B cell (primary cell): ENCODE data around the gene FOXN3. TPM values are rescaled to one million over a fixed set of nuclear protein-coding genes. Genes with fewer than 3 reads are reported as not detected.
A peak's percentile ranks its signal among the peaks of the same experiment; 100 is the strongest.

ENCODE experiments used
- ATAC-seq: fragments of 200-7000 bp; cut with Tn5 transposase; one replicate; pipeline ENCODE4 v1.10.0; 2021; ENCODE audit warnings: low read depth, mild to moderate bottlenecking, moderate number of reproducible peaks, moderate library complexity
- CTCF ChIA-PET: fragments of 350-600 bp; sonication (Branson Sonifier 250); formaldehyde crosslinking; loops from one replicate; lab custom pipeline; 2021; ENCODE audit warnings: antibody characterized with exemption, inconsistent platforms; lab: Charles Lee
- POLR2A ChIA-PET: fragments of 350-600 bp; sonication (Branson Sonifier 250); formaldehyde crosslinking; loops from one replicate; lab custom pipeline; 2021; ENCODE audit warnings: antibody characterized with exemption; lab: Charles Lee
- DNase-seq: peaks from one replicate; pipeline ENCODE4 v3.0.0; 2013
- H2AFZ ChIP-seq: 2 replicates; pipeline ENCODE4 v1.6.1; 2012; ENCODE audit warnings: mild to moderate bottlenecking, low read depth, low read length; ENCODE audit not compliant: insufficient read depth, poor library complexity, severe bottlenecking
- H3K27ac ChIP-seq, 2 donors: 1 replicate in 1 of 2; 2 replicates in 1 of 2; pipeline ENCODE4 v1.5.1; 2012 to 2013; ENCODE audit warnings: low read length in 2 of 2, mild to moderate bottlenecking in 2 of 2, moderate library complexity in 1 of 2
- H3K27me3 ChIP-seq, 4 experiments: fragments of 200-600 bp in 1 of 4; sonication (generic) in 1 of 4; replicated peaks in 1 of 4; 1 replicate in 2 of 4; 2 replicates in 2 of 4; pipeline versions ENCODE4 v1.6.1 to v1.7.0; 2013 to 2016; ENCODE audit warnings: low read length in 3 of 4, mild to moderate bottlenecking in 2 of 4, mixed read lengths in 1 of 4, moderate library complexity in 1 of 4; ENCODE audit not compliant: insufficient read depth in 4 of 4, control insufficient read depth in 3 of 4; ENCODE audit errors: control extremely low read depth in 1 of 4
- H3K36me3 ChIP-seq, 2 experiments: replicated peaks in 1 of 2; 1 replicate in 1 of 2; 2 replicates in 1 of 2; pipeline versions ENCODE4 v1.6.1 to v1.7.1; 2013; ENCODE audit warnings: low read length in 1 of 2; ENCODE audit not compliant: insufficient read depth in 2 of 2, control insufficient read depth in 1 of 2; ENCODE audit errors: control extremely low read depth in 1 of 2, extremely low read depth in 1 of 2
- H3K4me1 ChIP-seq, 2 donors: fragments of 200-600 bp in 1 of 2; sonication (generic) in 1 of 2; 1 replicate in 1 of 2; 2 replicates in 1 of 2; pipeline versions ENCODE4 v1.5.1 to v1.6.1; 2013 to 2017; ENCODE audit warnings: low read length in 2 of 2; ENCODE audit not compliant: control insufficient read depth in 2 of 2, insufficient read depth in 2 of 2
- H3K4me2 ChIP-seq: replicated peaks from 2 replicates; pipeline ENCODE3; 2012; ENCODE audit warnings: mild to moderate bottlenecking, low read depth, low read length; ENCODE audit not compliant: poor library complexity, severe bottlenecking
- H3K4me3 ChIP-seq, 5 experiments: fragments of 200-600 bp in 1 of 5; sonication (generic) in 1 of 5; 1 replicate in 3 of 5; 2 replicates in 2 of 5; pipeline versions ENCODE4 v1.5.1 to v1.7.0; 2011 to 2016; ENCODE audit warnings: low read length in 4 of 5, mild to moderate bottlenecking in 4 of 5, low read depth in 2 of 5, control low read depth in 1 of 5, moderate library complexity in 1 of 5; ENCODE audit not compliant: insufficient read depth in 1 of 5; ENCODE audit errors: control extremely low read depth in 1 of 5, extremely low read depth in 1 of 5
- H3K79me2 ChIP-seq: fragments of 200-600 bp; sonication (generic); one replicate; pipeline ENCODE4 v1.6.0; 2016; ENCODE audit warnings: low read length; ENCODE audit not compliant: control insufficient read depth, insufficient read depth
- H3K9ac ChIP-seq: fragments of 200-600 bp; sonication (generic); 2 replicates; pipeline ENCODE4 v1.6.1; 2017; ENCODE audit warnings: mild to moderate bottlenecking, low read length, moderate library complexity
- H3K9me3 ChIP-seq, 3 donors: one replicate each; pipeline versions ENCODE4 v1.6.1 to v1.7.1; 2013; ENCODE audit warnings: low read length in 2 of 3; ENCODE audit not compliant: control insufficient read depth in 2 of 3, insufficient read depth in 1 of 3; ENCODE audit errors: control extremely low read depth in 1 of 3
- H4K20me1 ChIP-seq: 2 replicates; pipeline ENCODE4 v1.6.0; 2012; ENCODE audit warnings: mild to moderate bottlenecking, low read length; ENCODE audit not compliant: insufficient read depth, control insufficient read depth, poor library complexity, severe bottlenecking
- H3K27ac Mint-ChIP-seq: one replicate; pipeline ENCODE4 v1.8.0; 2021; ENCODE audit warnings: mixed read lengths
- H3K27me3 Mint-ChIP-seq: one replicate; pipeline ENCODE4 v1.8.0; 2021; ENCODE audit warnings: mixed read lengths
- H3K4me1 Mint-ChIP-seq: one replicate; pipeline ENCODE4 v1.8.0; 2021; ENCODE audit warnings: mixed read lengths
- H3K4me3 Mint-ChIP-seq: one replicate; pipeline ENCODE4 v1.8.0; 2021; ENCODE audit warnings: mixed read lengths
- H3K9me3 Mint-ChIP-seq: one replicate; pipeline ENCODE4 v1.8.0; 2022; ENCODE audit warnings: mixed read lengths; ENCODE audit not compliant: insufficient read depth
- CTCF ChIP-seq: fragments of 200-600 bp; IDR thresholded peaks from one replicate; pipeline ENCODE4 v1.8.0; 2022; ENCODE audit warnings: antibody characterized with exemption, mild to moderate bottlenecking
- EZH2 ChIP-seq: IDR thresholded peaks from 2 replicates; pipeline ENCODE4 v1.6.1; 2012; ENCODE audit warnings: borderline replicate concordance, low read depth, mild to moderate bottlenecking, moderate library complexity, low read length; ENCODE audit not compliant: insufficient read depth, poor library complexity, severe bottlenecking
- WGBS: methylation state at CpG from one replicate; pipeline ENCODE4 v1.1.5; 2013; ENCODE audit warnings: missing lambda C conversion rate; ENCODE audit not compliant: insufficient coverage; 5-methylcytosine and 5-hydroxymethylcytosine counted together
- intact Hi-C: fragments of 100-400 bp; cut with micrococcal nuclease; formaldehyde crosslinking; loops from one replicate; pipeline ENCODE4 v1.10.0; 2022
- polyA plus RNA-seq: library from polyadenylated mRNA; depleted of rRNA; stranded (reverse); fragments of >200 nt; gene quantifications from 2 replicates; pipeline ENCODE4 v1.2.3, GENCODE V29; 2012
- total RNA-seq, 2 donors: library from RNA; stranded (reverse); fragments of 120-200 nt in 1 of 2; gene quantifications; 1 replicate in 1 of 2; 2 replicates in 1 of 2; pipeline versions ENCODE4 v1.2.3 to v1.2.4, GENCODE V29; 2013 to 2022

FOXN3 gene
- total and polyA plus RNA-seq, 2 donors (not counting 1 experiment from before 2014, with no cell fraction given): 80.6 to 98.2 TPM

- peaks cover 94% of the 10 kb centered on the region for H3K79me2 ChIP-seq
- no peaks in the 10 kb centered on the region for H3K9me3 Mint-ChIP-seq
- no peak overlapping the region for H2AFZ ChIP-seq
- H3K9ac ChIP-seq: no peak overlapping the region
- CTCF ChIA-PET: interaction anchor here (2.1 kb wide), 1 partner anchor 8 kb away, joined by 6 read pairs; no protein-coding TSS in a partner anchor
- peaks cover 0 to 9% of the 10 kb centered on the region in 2 experiments for H3K36me3 ChIP-seq
- no peak overlapping the region for H3K27ac Mint-ChIP-seq
- peaks cover 40 to 49% of the 10 kb centered on the region in 2 donors for H3K4me1 ChIP-seq
- H3K27ac ChIP-seq: no peak overlapping the region
- no peaks in the 10 kb centered on the region for H3K27me3 Mint-ChIP-seq
- ATAC-seq (no peak), DNase-seq (no peak)
- H3K4me1 Mint-ChIP-seq: peaks cover 67% of the 10 kb centered on the region
- peaks cover 6% of the 10 kb centered on the region for H4K20me1 ChIP-seq
- intact Hi-C loops: no loop called here
- no peaks in the 10 kb centered on the region for H3K27me3 ChIP-seq
- H3K4me2 ChIP-seq: no peak overlapping the region
- no peaks in the 10 kb centered on the region for H3K9me3 ChIP-seq
- H3K4me3 Mint-ChIP-seq: no peak overlapping the region
- H3K4me3 ChIP-seq: no peak overlapping the region
- TF ChIP-seq CTCF: no peak
- TF ChIP-seq EZH2: no peak
- POLR2A ChIA-PET: no interaction called here
- WGBS: 95% methylated on average over 3 of the region's 5 CpGs
These were observed 89.2 kb downstream of the FOXN3 start for GRCh38 chr14:89327771-89328212.

- Histone ChIP-seq H3K79me2 (peaks cover 100% of the 10 kb centered on the region), H4K20me1 (peaks cover 11% of the 10 kb centered on the region), H3K9ac (no peak overlapping the region), H3K4me3 (no peak overlapping the region), H3K27ac (no peak overlapping the region), H3K36me3 (peaks cover 0 to 9% of the 10 kb centered on the region in 2 experiments), H2AFZ (no peak overlapping the region), H3K4me2 (no peak overlapping the region), H3K27me3 (no peaks in the 10 kb centered on the region), H3K9me3 (no peaks in the 10 kb centered on the region), H3K4me1 (peaks cover 21 to 33% of the 10 kb centered on the region in 2 donors)
- H3K4me3 Mint-ChIP-seq: no peak overlapping the region
- ATAC-seq: no peak
- TF ChIP-seq CTCF (no peak), EZH2 (no peak)
- 100% methylated on average over 1 of the region's 4 CpGs for WGBS
- peaks cover 60% of the 10 kb centered on the region for H3K4me1 Mint-ChIP-seq
- DNase-seq: no peak
- intact Hi-C loops: no loop called here
- no peaks in the 10 kb centered on the region for H3K27me3 Mint-ChIP-seq
- H3K27ac Mint-ChIP-seq: peak overlapping the region; percentile 7
- POLR2A ChIA-PET: no interaction called here
- no peaks in the 10 kb centered on the region for H3K9me3 Mint-ChIP-seq
- CTCF ChIA-PET: no interaction called here
These were observed 91.1 kb downstream of the FOXN3 start for GRCh38 chr14:89325959-89326358.
